ENCODE measurements around the gene FBXW7. TPM values are rescaled to one million over a fixed set of nuclear protein-coding genes. Genes with fewer than 3 reads are reported as not detected.

Gene FBXW7
- total RNA-seq, 1 donor from 2014 or later = 128 TPM

DNA sequence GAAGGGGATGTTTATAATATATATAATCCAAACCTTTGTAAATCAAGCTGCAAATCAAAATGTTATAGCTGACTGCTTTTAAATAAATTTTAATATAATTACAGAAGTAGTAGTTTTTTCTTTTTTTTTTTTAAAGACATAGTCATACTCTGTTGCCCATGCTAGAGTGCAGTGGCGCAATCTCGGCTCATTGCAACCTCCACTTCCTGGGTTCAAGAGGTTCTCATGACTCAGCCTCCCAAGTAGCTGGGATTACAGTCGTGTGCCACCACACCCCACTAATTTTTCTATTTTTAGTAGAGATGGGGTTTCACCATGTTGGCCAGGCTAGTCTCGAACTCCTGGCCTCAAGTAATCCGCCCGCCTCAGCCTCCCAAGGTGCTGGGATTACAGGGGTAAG is 178.7 kb downstream of the FBXW7 start:
- intact Hi-C loops (cut with DNase I) = loop anchor here (10.0 kb wide), 1 partner anchor 592 kb away; the partner anchor contains the start of gene GATB
- Histone ChIP-seq H3K27ac (no peak overlapping the region), H3K27me3 (no peaks in the 10 kb centered on the region), H3K4me3 (no peak overlapping the region), H3K36me3 (no peaks in the 10 kb centered on the region), H3K4me1 (peaks cover 0 to 6% of the 10 kb centered on the region in 2 donors), H3K9me3 (no peaks in the 10 kb centered on the region)
- TF ChIP-seq, protein P1, sequence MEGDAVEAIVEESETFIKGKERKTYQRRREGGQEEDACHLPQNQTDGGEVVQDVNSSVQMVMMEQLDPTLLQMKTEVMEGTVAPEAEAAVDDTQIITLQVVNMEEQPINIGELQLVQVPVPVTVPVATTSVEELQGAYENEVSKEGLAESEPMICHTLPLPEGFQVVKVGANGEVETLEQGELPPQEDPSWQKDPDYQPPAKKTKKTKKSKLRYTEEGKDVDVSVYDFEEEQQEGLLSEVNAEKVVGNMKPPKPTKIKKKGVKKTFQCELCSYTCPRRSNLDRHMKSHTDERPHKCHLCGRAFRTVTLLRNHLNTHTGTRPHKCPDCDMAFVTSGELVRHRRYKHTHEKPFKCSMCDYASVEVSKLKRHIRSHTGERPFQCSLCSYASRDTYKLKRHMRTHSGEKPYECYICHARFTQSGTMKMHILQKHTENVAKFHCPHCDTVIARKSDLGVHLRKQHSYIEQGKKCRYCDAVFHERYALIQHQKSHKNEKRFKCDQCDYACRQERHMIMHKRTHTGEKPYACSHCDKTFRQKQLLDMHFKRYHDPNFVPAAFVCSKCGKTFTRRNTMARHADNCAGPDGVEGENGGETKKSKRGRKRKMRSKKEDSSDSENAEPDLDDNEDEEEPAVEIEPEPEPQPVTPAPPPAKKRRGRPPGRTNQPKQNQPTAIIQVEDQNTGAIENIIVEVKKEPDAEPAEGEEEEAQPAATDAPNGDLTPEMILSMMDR (IDR thresholded peaks at IDR 0.05) = no peak
- DNase-seq (ENCODE audit: low spot score in 2 of 2) = no peak

DNA sequence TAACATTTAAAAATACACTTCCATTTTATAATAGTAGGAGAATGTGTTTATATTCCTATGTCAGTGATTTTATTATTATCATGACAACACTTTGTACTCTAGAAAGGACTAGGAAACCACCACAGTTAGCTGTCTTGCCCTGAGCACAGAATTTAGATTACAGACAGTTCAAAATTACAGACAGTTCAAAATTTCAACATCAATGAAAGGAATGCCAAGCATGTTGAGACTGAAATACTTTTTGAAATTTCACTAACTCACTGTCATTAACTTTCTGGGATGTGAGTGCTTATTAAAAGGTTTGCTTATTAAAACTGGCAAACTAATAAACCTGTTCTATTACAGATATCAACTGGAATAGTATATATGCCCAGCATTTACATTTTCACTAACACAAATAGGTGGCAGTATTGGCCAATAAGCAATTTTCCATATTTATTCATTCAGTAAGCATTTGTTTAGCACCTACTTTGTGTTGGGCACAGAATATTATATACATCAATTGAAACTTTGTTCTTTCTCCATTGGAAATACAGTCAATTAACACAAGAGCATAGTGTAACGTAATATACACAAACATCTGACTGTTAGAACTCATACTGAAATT is 179.4 kb downstream of the FBXW7 start:
- H3K4me1 ChIP-seq = peaks cover 0 to 10% of the 10 kb centered on the region in 2 donors
- intact Hi-C loops (cut with DNase I) = loop anchor here (10.0 kb wide), 1 partner anchor 592 kb away; the partner anchor contains the start of gene GATB
- DNase-seq (ENCODE audit: low spot score in 2 of 2) = no peak
- no peaks in the 10 kb centered on the region for H3K9me3 ChIP-seq
- H3K27ac ChIP-seq = no peak overlapping the region
- no peak overlapping the region for H3K4me3 ChIP-seq
- no peaks in the 10 kb centered on the region for H3K36me3 ChIP-seq
- H3K27me3 ChIP-seq = no peaks in the 10 kb centered on the region
- TF ChIP-seq, protein P1 (IDR thresholded peaks at IDR 0.05) = no peak

DNA sequence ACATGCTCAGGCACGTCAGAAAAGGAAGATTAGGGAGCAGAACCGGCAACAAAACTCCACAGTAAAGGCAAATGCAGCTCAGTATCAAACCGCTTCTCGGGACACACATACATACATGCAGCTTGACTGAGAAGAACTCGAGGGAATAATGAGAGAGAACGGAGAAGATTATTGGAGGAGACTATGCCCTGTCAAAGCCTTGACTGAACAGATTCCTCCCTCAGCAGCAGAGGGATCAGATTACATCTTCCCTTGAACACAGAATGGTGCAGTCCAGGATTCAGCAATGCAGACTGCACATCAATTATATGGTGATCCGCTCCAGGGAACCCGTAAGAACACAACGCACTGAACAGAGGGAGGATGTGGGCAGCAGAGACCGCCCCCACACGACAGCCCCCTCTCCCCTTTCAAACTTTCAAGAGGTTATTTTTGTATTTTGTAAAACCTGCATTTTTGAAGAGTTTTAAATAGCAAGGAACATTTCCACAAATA is 183.2 kb downstream of the FBXW7 start:
- intact Hi-C loops (cut with DNase I) = loop anchor here (10.0 kb wide), 1 partner anchor 588 kb away; the partner anchor contains the start of gene GATB
- peak overlapping the region; percentile 45 to 64 for H3K27ac ChIP-seq

DNA sequence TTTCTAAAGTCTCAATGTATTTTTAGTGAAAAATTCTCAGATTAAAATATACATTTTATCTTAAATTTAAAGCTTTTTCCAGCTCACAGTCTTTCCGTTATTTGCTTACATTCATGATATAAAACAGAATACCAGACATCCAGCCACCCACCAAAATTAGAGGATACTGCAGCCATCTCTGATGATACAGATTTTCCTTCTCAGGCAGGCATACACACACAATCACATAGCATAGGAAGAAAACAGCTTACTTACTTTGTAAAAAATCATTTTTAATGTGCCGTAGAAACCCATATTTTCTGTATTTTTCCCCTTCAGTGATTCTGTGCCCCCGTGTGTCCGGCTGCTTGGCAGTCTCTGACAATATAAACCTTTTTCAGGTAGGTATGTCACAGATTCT is 183.7 kb downstream of the FBXW7 start:
- Histone ChIP-seq H3K27me3 (no peaks in the 10 kb centered on the region), H3K36me3 (no peaks in the 10 kb centered on the region), H3K27ac (peak overlapping the region; percentile 45 to 64), H3K4me3 (peak overlapping the region; percentile 59 to 65), H3K9me3 (no peaks in the 10 kb centered on the region), H3K4me1 (peaks cover 0 to 10% of the 10 kb centered on the region in 2 donors)
- TF ChIP-seq, protein P1 (IDR thresholded peaks at IDR 0.05) = no peak
- DNase-seq (ENCODE audit: low spot score in 2 of 2) = no peak
- intact Hi-C loops (cut with DNase I) = loop anchor here (10.0 kb wide), 1 partner anchor 587 kb away; the partner anchor contains the start of gene GATB

More for the DNA sequence above, 183.2 kb downstream of the FBXW7 start:
- TF ChIP-seq, protein P1 (IDR thresholded peaks at IDR 0.05) = no peak
- Histone ChIP-seq H3K36me3 (no peaks in the 10 kb centered on the region), H3K4me1 (peaks cover 0 to 10% of the 10 kb centered on the region in 2 donors), H3K9me3 (no peaks in the 10 kb centered on the region), H3K27me3 (no peaks in the 10 kb centered on the region), H3K4me3 (peak overlapping the region; percentile 59 to 65)
- DNase-seq (ENCODE audit: low spot score in 2 of 2) = peak in 1 of 2 donors; percentile 75

DNA sequence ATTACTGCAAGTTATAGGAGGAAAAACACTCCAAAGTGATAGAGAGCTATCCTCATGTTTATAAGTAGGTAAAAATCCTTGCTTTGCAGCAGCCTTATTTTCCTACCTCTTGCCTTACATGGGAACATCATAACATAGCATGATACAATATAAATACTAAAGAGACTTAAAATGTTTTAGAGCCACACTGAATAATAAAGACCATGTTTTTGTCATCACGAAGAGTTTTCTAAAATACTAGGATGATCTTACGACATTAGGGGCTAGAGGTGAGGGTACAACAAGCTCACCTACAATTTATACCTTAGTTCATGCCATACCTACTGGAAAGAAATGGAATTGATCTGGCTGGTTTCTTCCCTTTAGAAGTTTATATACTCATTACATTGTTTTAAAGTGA is 184.8 kb downstream of the FBXW7 start:
- Histone ChIP-seq H3K9me3 (no peaks in the 10 kb centered on the region), H3K4me1 (peaks cover 0 to 10% of the 10 kb centered on the region in 2 donors), H3K27ac (no peak overlapping the region), H3K4me3 (peak overlapping the region; percentile 59 to 65), H3K36me3 (peaks cover 0 to 8% of the 10 kb centered on the region in 2 donors), H3K27me3 (no peaks in the 10 kb centered on the region)
- DNase-seq (ENCODE audit: low spot score in 2 of 2) = no peak
- intact Hi-C loops (cut with DNase I) = loop anchor here (10.0 kb wide), 1 partner anchor 586 kb away; the partner anchor contains the start of gene GATB
- TF ChIP-seq, protein P1 (IDR thresholded peaks at IDR 0.05) = no peak

Measured in ascending aorta (tissue), 2 donors.